Neural crest cell (in vitro differentiated cells): ENCODE results near the gene QRFP. TPM values are rescaled to one million over a fixed set of nuclear protein-coding genes. Genes with fewer than 3 reads are reported as not detected.

Source experiments
- DNase-seq: peaks from one replicate; pipeline ENCODE4 v3.0.0; 2021; ENCODE audit warnings: low read depth, mixed read lengths, low spot score
- H3K27ac Mint-ChIP-seq: one replicate; pipeline ENCODE4 v1.8.0; 2021; ENCODE audit warnings: mild to moderate bottlenecking, mixed read lengths; ENCODE audit not compliant: unreplicated experiment
- H3K27me3 Mint-ChIP-seq: 2 replicates; pipeline ENCODE4 v1.8.0; 2021; ENCODE audit warnings: low read depth, mild to moderate bottlenecking, mixed read lengths
- H3K36me3 Mint-ChIP-seq: 2 replicates; pipeline ENCODE4 v1.8.0; 2021; ENCODE audit warnings: low read depth, mild to moderate bottlenecking, mixed read lengths
- H3K4me1 Mint-ChIP-seq: 2 replicates; pipeline ENCODE4 v1.8.0; 2021; ENCODE audit warnings: mixed read lengths
- H3K4me3 Mint-ChIP-seq: one replicate; pipeline ENCODE4 v1.8.0; 2021; ENCODE audit warnings: mild to moderate bottlenecking, mixed read lengths
- H3K9me3 Mint-ChIP-seq: 2 replicates; pipeline ENCODE4 v1.8.0; 2021; ENCODE audit warnings: mixed read lengths
- total RNA-seq: library from RNA; stranded (reverse); gene quantifications from 2 replicates; pipeline ENCODE4 v1.2.1, GENCODE V29; 2021
- TF ChIP-seq, protein P1 (sequence below): fragments of 200-600 bp; sonication (generic); conservative IDR thresholded peaks from 2 replicates; pipeline ENCODE4 v1.5.0; 2021; ENCODE audit warnings: antibody characterized with exemption, mild to moderate bottlenecking

QRFP gene
- total RNA-seq, 1 donor from 2014 or later, result not detected

DNA sequence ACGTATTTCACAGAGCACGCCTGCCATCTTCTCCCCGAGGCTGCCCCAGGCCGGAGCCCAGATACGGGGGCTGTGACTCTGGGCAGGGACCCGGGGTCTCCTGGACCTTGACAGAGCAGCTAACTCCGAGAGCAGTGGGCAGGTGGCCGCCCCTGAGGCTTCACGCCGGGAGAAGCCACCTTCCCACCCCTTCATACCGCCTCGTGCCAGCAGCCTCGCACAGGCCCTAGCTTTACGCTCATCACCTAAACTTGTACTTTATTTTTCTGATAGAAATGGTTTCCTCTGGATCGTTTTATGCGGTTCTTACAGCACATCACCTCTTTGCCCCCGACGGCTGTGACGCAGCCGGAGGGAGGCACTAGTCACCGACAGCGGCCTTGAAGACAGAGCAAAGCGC lies 9.6 kb downstream of the QRFP start:
- TF ChIP-seq, protein P1, sequence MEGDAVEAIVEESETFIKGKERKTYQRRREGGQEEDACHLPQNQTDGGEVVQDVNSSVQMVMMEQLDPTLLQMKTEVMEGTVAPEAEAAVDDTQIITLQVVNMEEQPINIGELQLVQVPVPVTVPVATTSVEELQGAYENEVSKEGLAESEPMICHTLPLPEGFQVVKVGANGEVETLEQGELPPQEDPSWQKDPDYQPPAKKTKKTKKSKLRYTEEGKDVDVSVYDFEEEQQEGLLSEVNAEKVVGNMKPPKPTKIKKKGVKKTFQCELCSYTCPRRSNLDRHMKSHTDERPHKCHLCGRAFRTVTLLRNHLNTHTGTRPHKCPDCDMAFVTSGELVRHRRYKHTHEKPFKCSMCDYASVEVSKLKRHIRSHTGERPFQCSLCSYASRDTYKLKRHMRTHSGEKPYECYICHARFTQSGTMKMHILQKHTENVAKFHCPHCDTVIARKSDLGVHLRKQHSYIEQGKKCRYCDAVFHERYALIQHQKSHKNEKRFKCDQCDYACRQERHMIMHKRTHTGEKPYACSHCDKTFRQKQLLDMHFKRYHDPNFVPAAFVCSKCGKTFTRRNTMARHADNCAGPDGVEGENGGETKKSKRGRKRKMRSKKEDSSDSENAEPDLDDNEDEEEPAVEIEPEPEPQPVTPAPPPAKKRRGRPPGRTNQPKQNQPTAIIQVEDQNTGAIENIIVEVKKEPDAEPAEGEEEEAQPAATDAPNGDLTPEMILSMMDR, result no peak
- peaks cover 17% of the 10 kb centered on the region for H3K4me1 Mint-ChIP-seq
- no peaks in the 10 kb centered on the region for H3K27me3 Mint-ChIP-seq
- DNase-seq, result no peak
- H3K4me3 Mint-ChIP-seq, result no peak overlapping the region
- H3K27ac Mint-ChIP-seq, result peak overlapping the region; percentile 84
- peaks cover 2% of the 10 kb centered on the region for H3K36me3 Mint-ChIP-seq
- H3K9me3 Mint-ChIP-seq, result no peaks in the 10 kb centered on the region

DNA sequence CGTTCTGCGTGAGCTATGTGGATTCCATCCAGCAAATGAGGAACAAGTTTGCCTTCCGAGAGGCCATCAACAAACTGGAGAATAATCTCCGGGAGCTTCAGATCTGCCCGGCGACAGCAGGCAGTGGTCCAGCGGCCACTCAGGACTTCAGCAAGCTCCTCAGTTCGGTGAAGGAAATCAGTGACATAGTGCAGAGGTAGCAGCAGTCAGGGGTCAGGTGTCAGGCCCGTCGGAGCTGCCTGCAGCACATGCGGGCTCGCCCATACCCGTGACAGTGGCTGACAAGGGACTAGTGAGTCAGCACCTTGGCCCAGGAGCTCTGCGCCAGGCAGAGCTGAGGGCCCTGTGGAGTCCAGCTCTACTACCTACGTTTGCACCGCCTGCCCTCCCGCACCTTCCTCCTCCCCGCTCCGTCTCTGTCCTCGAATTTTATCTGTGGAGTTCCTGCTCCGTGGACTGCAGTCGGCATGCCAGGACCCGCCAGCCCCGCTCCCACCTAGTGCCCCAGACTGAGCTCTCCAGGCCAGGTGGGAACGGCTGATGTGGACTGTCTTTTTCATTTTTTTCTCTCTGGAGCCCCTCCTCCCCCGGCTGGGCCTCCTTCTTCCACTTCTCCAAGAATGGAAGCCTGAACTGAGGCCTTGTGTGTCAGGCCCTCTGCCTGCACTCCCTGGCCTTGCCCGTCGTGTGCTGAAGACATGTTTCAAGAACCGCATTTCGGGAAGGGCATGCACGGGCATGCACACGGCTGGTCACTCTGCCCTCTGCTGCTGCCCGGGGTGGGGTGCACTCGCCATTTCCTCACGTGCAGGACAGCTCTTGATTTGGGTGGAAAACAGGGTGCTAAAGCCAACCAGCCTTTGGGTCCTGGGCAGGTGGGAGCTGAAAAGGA lies 10.9 kb downstream of the QRFP start:
- H3K27me3 Mint-ChIP-seq, result no peaks in the 10 kb centered on the region
- H3K36me3 Mint-ChIP-seq, result peaks cover 8% of the 10 kb centered on the region
- no peak for DNase-seq
- peaks cover 5% of the 10 kb centered on the region for H3K4me1 Mint-ChIP-seq
- peak overlapping the region; percentile 71 for H3K27ac Mint-ChIP-seq
- TF ChIP-seq, protein P1, result no peak
- H3K9me3 Mint-ChIP-seq, result no peaks in the 10 kb centered on the region
- no peak overlapping the region for H3K4me3 Mint-ChIP-seq

DNA sequence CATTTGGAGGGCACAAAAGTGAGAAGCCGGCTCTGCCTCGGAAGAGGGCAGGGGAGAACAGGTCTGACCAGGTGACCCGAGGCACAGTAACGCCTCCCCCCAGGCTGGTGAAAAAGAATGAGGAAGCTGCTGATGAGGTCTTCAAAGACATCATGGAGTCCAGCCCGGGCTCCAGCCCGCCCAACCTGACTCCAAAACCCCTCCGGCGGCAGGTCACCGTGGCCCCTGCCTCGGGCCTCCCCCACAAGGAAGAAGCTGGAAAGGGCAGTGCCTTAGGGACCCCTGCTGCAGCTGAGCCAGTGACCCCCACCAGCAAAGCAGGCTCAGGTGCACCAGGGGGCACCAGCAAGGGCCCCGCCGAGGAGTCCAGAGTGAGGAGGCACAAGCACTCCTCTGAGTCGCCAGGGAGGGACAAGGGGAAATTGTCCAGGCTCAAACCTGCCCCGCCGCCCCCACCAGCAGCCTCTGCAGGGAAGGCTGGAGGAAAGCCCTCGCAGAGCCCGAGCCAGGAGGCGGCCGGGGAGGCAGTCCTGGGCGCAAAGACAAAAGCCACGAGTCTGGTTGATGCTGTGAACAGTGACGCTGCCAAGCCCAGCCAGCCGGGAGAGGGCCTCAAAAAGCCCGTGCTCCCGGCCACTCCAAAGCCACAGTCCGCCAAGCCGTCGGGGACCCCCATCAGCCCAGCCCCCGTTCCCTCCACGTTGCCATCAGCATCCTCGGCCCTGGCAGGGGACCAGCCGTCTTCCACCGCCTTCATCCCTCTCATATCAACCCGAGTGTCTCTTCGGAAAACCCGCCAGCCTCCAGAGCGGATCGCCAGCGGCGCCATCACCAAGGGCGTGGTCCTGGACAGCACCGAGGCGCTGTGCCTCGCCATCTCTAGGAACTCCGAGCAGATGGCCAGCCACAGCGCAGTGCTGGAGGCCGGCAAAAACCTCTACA lies 11.8 kb downstream of the QRFP start:
- Mint-ChIP-seq H3K27ac (no peak overlapping the region), H3K4me1 (peaks cover 3% of the 10 kb centered on the region), H3K36me3 (peaks cover 8% of the 10 kb centered on the region), H3K27me3 (no peaks in the 10 kb centered on the region), H3K4me3 (no peak overlapping the region), H3K9me3 (no peaks in the 10 kb centered on the region)
- no peak for DNase-seq
- TF ChIP-seq, protein P1, result no peak

DNA sequence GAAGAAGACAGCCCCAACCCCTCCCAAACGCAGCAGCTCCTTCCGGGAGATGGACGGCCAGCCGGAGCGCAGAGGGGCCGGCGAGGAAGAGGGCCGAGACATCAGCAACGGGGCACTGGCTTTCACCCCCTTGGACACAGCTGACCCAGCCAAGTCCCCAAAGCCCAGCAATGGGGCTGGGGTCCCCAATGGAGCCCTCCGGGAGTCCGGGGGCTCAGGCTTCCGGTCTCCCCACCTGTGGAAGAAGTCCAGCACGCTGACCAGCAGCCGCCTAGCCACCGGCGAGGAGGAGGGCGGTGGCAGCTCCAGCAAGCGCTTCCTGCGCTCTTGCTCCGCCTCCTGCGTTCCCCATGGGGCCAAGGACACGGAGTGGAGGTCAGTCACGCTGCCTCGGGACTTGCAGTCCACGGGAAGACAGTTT lies 12.5 kb downstream of the QRFP start:
- Mint-ChIP-seq H3K9me3 (no peaks in the 10 kb centered on the region), H3K36me3 (peaks cover 11% of the 10 kb centered on the region), H3K4me1 (peaks cover 3% of the 10 kb centered on the region), H3K27ac (no peak overlapping the region), H3K27me3 (no peaks in the 10 kb centered on the region), H3K4me3 (no peak overlapping the region)
- DNase-seq, result no peak
- TF ChIP-seq, protein P1, result no peak

DNA sequence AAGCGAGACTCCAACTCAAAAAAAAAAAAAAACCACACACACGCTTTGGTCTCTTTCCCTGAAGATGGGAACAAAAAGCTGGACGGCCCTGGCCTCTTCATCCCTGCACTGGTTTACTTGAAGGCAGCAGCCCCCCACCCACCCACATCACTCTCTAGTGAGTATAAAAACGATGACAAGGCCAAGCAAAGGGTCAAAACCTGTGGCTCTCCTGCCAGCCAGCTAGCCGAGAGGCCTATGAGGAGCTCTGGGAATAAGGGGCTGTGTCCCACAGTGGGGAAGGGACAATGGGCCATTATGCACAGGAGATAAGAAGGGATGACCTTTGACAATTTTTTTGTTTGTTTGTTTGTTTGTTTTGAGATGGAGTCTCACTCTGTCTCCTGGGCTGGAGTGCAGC lies 13.1 kb downstream of the QRFP start:
- Mint-ChIP-seq H3K27me3 (no peaks in the 10 kb centered on the region), H3K27ac (no peak overlapping the region)

More for the DNA sequence above, 13.1 kb downstream of the QRFP start:
- Mint-ChIP-seq H3K4me1 (peaks cover 3% of the 10 kb centered on the region), H3K4me3 (no peak overlapping the region), H3K9me3 (no peaks in the 10 kb centered on the region), H3K36me3 (peaks cover 13% of the 10 kb centered on the region)
- TF ChIP-seq, protein P1, result no peak
- DNase-seq, result no peak
